Gastroesophageal sphincter (tissue), 4 donors: ENCODE measurements around the gene EPAS1. TPM values are rescaled to one million over a fixed set of nuclear protein-coding genes. Genes with fewer than 3 reads are reported as not detected.

Source experiments
- ATAC-seq: fragments of 150-250 bp; one replicate; pipeline ENCODE4 v1.9.1; 2016; ENCODE audit warnings: mild to moderate bottlenecking, moderate library complexity
- H3K27ac ChIP-seq, 4 donors: fragments of 200-600 bp; sonication (generic) in 3 of 4; 1 replicate in 3 of 4; 2 replicates in 1 of 4; pipeline ENCODE4 v1.5.1; 2016 to 2019
- H3K27me3 ChIP-seq: fragments of 200-600 bp; sonication (generic); one replicate; pipeline ENCODE4 v1.5.1; 2019
- H3K36me3 ChIP-seq, 2 donors: fragments of 200-600 bp; sonication (generic); one replicate each; pipeline ENCODE4 v1.5.1; 2019; ENCODE audit warnings: control low read depth in 1 of 2
- H3K4me1 ChIP-seq, 3 donors: fragments of 200-600 bp; sonication (generic); 1 replicate in 2 of 3; 2 replicates in 1 of 3; pipeline ENCODE4 v1.5.1; 2016 to 2019; ENCODE audit warnings: control low read depth in 2 of 3
- H3K4me3 ChIP-seq, 2 donors: fragments of 200-600 bp; sonication (generic); one replicate each; pipeline ENCODE4 v1.5.1; 2019; ENCODE audit warnings: mild to moderate bottlenecking in 1 of 2, moderate library complexity in 1 of 2
- H3K9me3 ChIP-seq, 3 donors: fragments of 200-600 bp; sonication (generic); one replicate each; pipeline ENCODE4 v1.5.1; 2017 to 2019; ENCODE audit warnings: control low read depth in 2 of 3
- CTCF ChIP-seq, 4 experiments: fragments of 200-600 bp in 2 of 4; fragments of 450-650 bp in 2 of 4; sonication (generic) in 1 of 4; IDR thresholded peaks; one replicate each; pipeline ENCODE4 v1.5.1; 2017 to 2019; ENCODE audit warnings: antibody characterized with exemption in 4 of 4, mild to moderate bottlenecking in 2 of 4, moderate library complexity in 2 of 4
- EP300 ChIP-seq: sonication (generic); formaldehyde crosslinking; IDR thresholded peaks from one replicate; pipeline ENCODE4 v1.6.1; 2017; ENCODE audit warnings: antibody characterized with exemption, mild to moderate bottlenecking
- POLR2A ChIP-seq, 2 donors: fragments of 450-650 bp; IDR thresholded peaks; one replicate each; pipeline ENCODE4 v1.6.1; 2017; ENCODE audit warnings: antibody characterized with exemption in 2 of 2, mild to moderate bottlenecking in 2 of 2, moderate library complexity in 1 of 2
- POLR2AphosphoS5 ChIP-seq: sonication (generic); formaldehyde crosslinking; IDR thresholded peaks from one replicate; pipeline ENCODE4 v1.6.1; 2017; ENCODE audit warnings: antibody characterized with exemption
- WGBS, 2 donors: methylation state at CpG; one replicate each; pipeline ENCODE4 v1.1.5; 2018; ENCODE audit warnings: low coverage in 1 of 2; 5-methylcytosine and 5-hydroxymethylcytosine counted together
- total RNA-seq, 4 donors: library from RNA; depleted of rRNA; stranded (reverse); fragments of >200 nt; gene quantifications; one replicate each; pipeline ENCODE4 v1.1.0, GENCODE V29; 2016

The EPAS1 gene
- total RNA-seq, 4 donors from 2014 or later, result 101 to 152 (median 131) TPM

GRCh38 chr2:46308629-46309028, 11.4 kb downstream of the EPAS1 start:
- Histone ChIP-seq H3K36me3 (no peaks in the 10 kb centered on the region), H3K9me3 (no peaks in the 10 kb centered on the region), H3K4me3 (no peak overlapping the region), H3K27me3 (no peaks in the 10 kb centered on the region), H3K4me1 (peaks cover 0 to 44% (median 3%) of the 10 kb centered on the region in 3 donors), H3K27ac (no peak overlapping the region)
- no peak for ATAC-seq
- WGBS, 2 donors, result 39 to 61% methylated on average over 3 of the region's 3 CpGs
- no peak for TF ChIP-seq CTCF (IDR thresholded peaks at IDR 0.05)
- no peak for TF ChIP-seq POLR2AphosphoS5

GRCh38 chr2:46309052-46309953, 12.1 kb downstream of the EPAS1 start:
- Histone ChIP-seq H3K36me3 (no peaks in the 10 kb centered on the region), H3K4me3 (no peak overlapping the region), H3K4me1 (peaks cover 0 to 48% (median 6%) of the 10 kb centered on the region in 3 donors), H3K27me3 (no peaks in the 10 kb centered on the region), H3K9me3 (no peaks in the 10 kb centered on the region), H3K27ac (peak overlapping the region in 1 of 4 donors; percentile 8)
- 98 to 100% methylated on average over 3 of the region's 3 CpGs for WGBS, 2 donors
- TF ChIP-seq EP300 (no peak), POLR2A (IDR thresholded peaks at IDR 0.05) (no peak), CTCF (IDR thresholded peaks at IDR 0.05) (no peak)
- ATAC-seq, result peak; percentile 25

GRCh38 chr2:46310446-46310845, 13.2 kb downstream of the EPAS1 start:
- WGBS, 2 donors, result 91 to 92% methylated on average over 2 to 5 of the region's 5 CpGs
- TF ChIP-seq EP300, result no peak
- TF ChIP-seq CTCF (IDR thresholded peaks at IDR 0.05), result no peak
- no peak for TF ChIP-seq POLR2A (IDR thresholded peaks at IDR 0.05)
- no peak for TF ChIP-seq POLR2AphosphoS5
- Histone ChIP-seq H3K9me3 (no peaks in the 10 kb centered on the region), H3K4me3 (no peak overlapping the region), H3K36me3 (no peaks in the 10 kb centered on the region), H3K27ac (peak overlapping the region in 1 of 4 donors; percentile 43), H3K4me1 (peaks cover 0 to 51% (median 8%) of the 10 kb centered on the region in 3 donors), H3K27me3 (no peaks in the 10 kb centered on the region)
- ATAC-seq, result no peak

- TF ChIP-seq CTCF (IDR thresholded peaks at IDR 0.05), result no peak
- TF ChIP-seq EP300, result no peak
- TF ChIP-seq POLR2A (IDR thresholded peaks at IDR 0.05), result no peak
- TF ChIP-seq POLR2AphosphoS5, result no peak
- H3K36me3 ChIP-seq, result no peaks in the 10 kb centered on the region
- peaks cover 0 to 64% (median 19%) of the 10 kb centered on the region in 3 donors for H3K4me1 ChIP-seq
- WGBS, 2 donors, result 51 to 58% methylated on average over 4 to 5 of the region's 6 CpGs
- H3K27me3 ChIP-seq, result no peaks in the 10 kb centered on the region
- no peak overlapping the region for H3K4me3 ChIP-seq
- no peak for ATAC-seq
- no peaks in the 10 kb centered on the region for H3K9me3 ChIP-seq
- peak overlapping the region in 3 of 4 donors; percentile 25 to 43 (median 32) for H3K27ac ChIP-seq
These were observed 14.5 kb downstream of the EPAS1 start for GRCh38 chr2:46311651-46312223.
